ENCODE measurements around the gene TNFSF15. TPM values are rescaled to one million over a fixed set of nuclear protein-coding genes. Genes with fewer than 3 reads are reported as not detected.

Gene TNFSF15
- polyA plus RNA-seq, 3 donors: 0.07 to 1.1 (median 0.11) TPM

GRCh38 chr9:114818178-114818577 lies 12.3 kb upstream of the TNFSF15 start:
- 60% methylated on average over 1 of the region's 1 CpG for WGBS (ENCODE audit: insufficient coverage)
- no peak overlapping the region for H3K27ac Mint-ChIP-seq
- H3K4me3 Mint-ChIP-seq: no peak overlapping the region

GRCh38 chr9:114813717-114814418 lies 8.0 kb upstream of the TNFSF15 start:
- Histone ChIP-seq H3K79me2 (ENCODE audit: insufficient read depth, low read length) (no peaks in the 10 kb centered on the region), H3K4me1 (ENCODE audit: control insufficient read depth in 1 of 2, insufficient read depth in 2 of 2, low read length in 2 of 2) (no peaks in the 10 kb centered on the region), H3K4me2 (replicated peaks; ENCODE audit: extremely low read depth, low read length, poor library complexity, severe bottlenecking) (no peak overlapping the region), H3K4me3 (replicated peaks in 1 of 3; ENCODE audit: low read depth in 2 of 3, low read length in 3 of 3) (no peak overlapping the region), H3K36me3 (replicated peaks in 1 of 2; ENCODE audit: control insufficient read depth in 1 of 2, insufficient read depth in 2 of 2, low read length in 2 of 2) (no peaks in the 10 kb centered on the region), H4K20me1 (ENCODE audit: insufficient read depth, low read length) (no peaks in the 10 kb centered on the region), H3K27ac (ENCODE audit: low read depth in 1 of 2, low read length in 2 of 2) (no peak overlapping the region), H3K9me3 (replicated peaks in 1 of 2; ENCODE audit: control insufficient read depth in 1 of 2, insufficient read depth in 1 of 2, low read length in 2 of 2) (no peaks in the 10 kb centered on the region), H2AFZ (ENCODE audit: insufficient read depth, low read depth, low read length, poor library complexity, severe bottlenecking) (no peak overlapping the region), H3K9ac (ENCODE audit: insufficient read depth, low read length, poor library complexity, severe bottlenecking) (no peak overlapping the region), H3K27me3 (ENCODE audit: control insufficient read depth in 2 of 2, insufficient read depth in 2 of 2, low read length in 2 of 2) (no peaks in the 10 kb centered on the region)
- intact Hi-C loops (cut with micrococcal nuclease): no loop called here
- no peak for DNase-seq
- TF ChIP-seq CTCF (IDR thresholded peaks at IDR 0.05): no peak
- peaks cover 0 to 3% of the 10 kb centered on the region in 2 donors for H3K36me3 Mint-ChIP-seq
- no peak overlapping the region for H3K4me3 Mint-ChIP-seq
- peaks cover 0 to 3% (median 1%) of the 10 kb centered on the region in 7 donors for H3K9me3 Mint-ChIP-seq
- peaks cover 15% of the 10 kb centered on the region for H3K4me1 Mint-ChIP-seq
- H3K27ac Mint-ChIP-seq: peak overlapping the region in 2 of 7 donors; percentile 6 to 42
- H3K27me3 Mint-ChIP-seq (ENCODE audit: low read depth in 3 of 3): peaks cover 0 to 4% (median 2%) of the 10 kb centered on the region in 3 donors
- WGBS (ENCODE audit: insufficient coverage): 95% methylated on average over 2 of the region's 5 CpGs

More at GRCh38 chr9:114818178-114818577, 12.3 kb upstream of the TNFSF15 start:
- Histone ChIP-seq H3K79me2 (ENCODE audit: insufficient read depth, low read length) (no peaks in the 10 kb centered on the region), H3K9ac (ENCODE audit: insufficient read depth, low read length, poor library complexity, severe bottlenecking) (no peak overlapping the region), H4K20me1 (ENCODE audit: insufficient read depth, low read length) (no peaks in the 10 kb centered on the region), H3K4me3 (replicated peaks in 1 of 3; ENCODE audit: low read depth in 2 of 3, low read length in 3 of 3) (no peak overlapping the region), H3K4me1 (ENCODE audit: control insufficient read depth in 1 of 2, insufficient read depth in 2 of 2, low read length in 2 of 2) (peaks cover 6 to 18% of the 10 kb centered on the region in 2 donors), H2AFZ (ENCODE audit: insufficient read depth, low read depth, low read length, poor library complexity, severe bottlenecking) (no peak overlapping the region), H3K27me3 (ENCODE audit: control insufficient read depth in 2 of 2, insufficient read depth in 2 of 2, low read length in 2 of 2) (no peaks in the 10 kb centered on the region), H3K36me3 (replicated peaks in 1 of 2; ENCODE audit: control insufficient read depth in 1 of 2, insufficient read depth in 2 of 2, low read length in 2 of 2) (no peaks in the 10 kb centered on the region), H3K9me3 (replicated peaks in 1 of 2; ENCODE audit: control insufficient read depth in 1 of 2, insufficient read depth in 1 of 2, low read length in 2 of 2) (no peaks in the 10 kb centered on the region), H3K4me2 (replicated peaks; ENCODE audit: extremely low read depth, low read length, poor library complexity, severe bottlenecking) (no peak overlapping the region), H3K27ac (ENCODE audit: low read depth in 1 of 2, low read length in 2 of 2) (no peak overlapping the region)
- peaks cover 0 to 3% of the 10 kb centered on the region in 2 donors for H3K36me3 Mint-ChIP-seq
- no peaks in the 10 kb centered on the region for H3K9me3 Mint-ChIP-seq
- H3K27me3 Mint-ChIP-seq (ENCODE audit: low read depth in 3 of 3): peaks cover 0 to 4% (median 2%) of the 10 kb centered on the region in 3 donors
- intact Hi-C loops (cut with micrococcal nuclease): no loop called here
- DNase-seq: no peak
- TF ChIP-seq CTCF (IDR thresholded peaks at IDR 0.05): no peak
- peaks cover 24% of the 10 kb centered on the region for H3K4me1 Mint-ChIP-seq

Data from CD14-positive monocyte (primary cell).